ENCODE data around the gene WWOX.
"Not testable (repeated sequence)": the region's sequence is repeated elsewhere in the genome, so short reads cannot be mapped to it uniquely, and the experiment has no call there.

Gene WWOX

DNA sequence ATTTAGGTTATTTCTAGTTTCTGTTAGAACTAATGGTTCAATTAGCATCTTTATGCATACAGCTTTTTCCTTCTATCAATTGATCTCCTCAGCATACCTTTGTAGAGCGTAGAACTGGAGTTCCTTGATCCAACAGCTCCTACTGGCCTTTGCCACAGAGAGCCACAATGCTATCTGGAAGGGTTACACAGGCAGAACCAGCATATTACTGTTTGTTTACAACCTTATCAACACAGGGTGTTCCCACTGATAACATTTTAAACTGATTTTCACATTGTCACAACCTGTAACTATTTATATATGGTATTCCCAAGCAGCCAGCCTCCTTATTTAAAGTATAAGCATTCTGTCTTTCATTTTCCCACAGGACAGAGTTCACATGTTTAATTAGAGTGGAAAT, 1118.9 kb downstream of the WWOX start:
- no peak for DNase-seq (ENCODE audit: low spot score)

DNA sequence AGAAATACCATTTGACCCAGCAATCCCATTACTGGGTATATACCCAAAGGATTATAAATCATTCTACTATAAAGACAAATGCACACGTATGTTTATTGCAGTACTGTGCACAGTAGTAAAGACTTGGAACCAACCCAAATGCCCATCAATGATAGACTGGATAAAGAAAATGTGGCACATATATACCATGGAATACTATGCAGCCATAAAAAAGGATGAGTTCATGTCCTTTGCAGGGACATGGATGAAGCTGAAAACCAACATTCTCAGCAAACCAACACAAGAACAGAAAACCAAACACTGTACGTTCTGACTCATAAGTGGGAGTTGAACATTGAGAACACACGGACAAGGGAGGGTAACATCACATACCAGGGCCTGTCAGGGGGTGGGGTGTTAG, 1126.5 kb downstream of the WWOX start:
- DNase-seq (ENCODE audit: low spot score), result not testable (repeated sequence)

DNA sequence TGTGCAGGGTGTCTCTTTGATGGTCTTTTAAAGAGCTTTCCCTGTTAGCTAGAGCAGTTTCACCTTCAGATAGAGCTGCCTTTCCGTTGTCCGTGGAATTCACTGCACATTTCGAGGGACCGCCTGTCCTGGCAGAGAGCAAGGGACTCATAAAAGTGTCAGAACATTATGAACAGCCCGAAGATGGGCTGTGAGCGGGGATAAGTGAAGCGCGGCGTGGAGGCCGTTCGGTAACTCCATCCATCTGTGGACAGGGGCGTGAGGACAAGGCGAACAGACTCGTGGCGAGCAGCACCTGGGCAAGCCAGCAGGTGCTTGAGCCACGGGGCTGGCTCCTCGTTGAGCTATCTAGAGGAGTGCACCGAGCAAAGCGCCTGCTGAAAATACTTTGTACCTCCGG, 1129.9 kb downstream of the WWOX start:
- DNase-seq (ENCODE audit: low spot score), result no peak

DNA sequence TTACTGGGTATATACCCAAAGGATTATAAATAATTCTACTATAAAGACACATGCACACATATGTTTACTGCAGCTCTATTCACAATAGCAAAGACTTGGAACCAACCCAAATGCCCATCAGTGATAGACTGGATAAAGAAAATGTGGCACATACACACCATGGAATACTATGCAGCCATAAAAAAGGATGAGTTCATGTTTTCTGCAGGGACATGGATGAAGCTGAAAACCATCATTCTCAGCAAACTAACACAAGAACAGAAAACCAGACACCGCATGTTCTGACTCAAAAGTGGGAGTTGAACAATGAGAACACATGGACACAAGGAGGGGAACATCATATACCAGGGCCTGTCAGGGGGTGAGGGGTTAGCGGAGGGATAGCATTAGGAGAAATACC, 1146.2 kb downstream of the WWOX start:
- not testable (repeated sequence) for DNase-seq (ENCODE audit: low spot score)

DNA sequence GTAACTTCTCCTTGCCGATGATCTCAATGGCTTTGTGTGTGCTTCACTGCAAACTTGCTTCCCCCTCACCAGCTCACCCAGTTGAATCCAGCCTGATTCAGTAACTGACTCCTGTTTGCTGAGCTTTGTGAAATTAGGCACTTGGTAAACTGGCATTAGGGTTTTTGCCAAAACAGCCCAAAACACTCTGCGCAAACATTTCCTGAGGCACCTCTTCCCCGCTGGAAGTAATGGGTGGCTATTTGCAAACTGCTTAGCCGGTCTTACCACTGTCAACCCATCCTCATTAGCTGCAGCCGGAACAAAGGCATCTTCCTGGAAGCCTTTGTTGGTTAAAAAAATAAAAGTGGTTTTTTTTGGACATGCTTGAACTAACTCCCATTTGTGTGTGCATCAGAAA, 1147.9 kb downstream of the WWOX start:
- DNase-seq (ENCODE audit: low spot score), result no peak

DNA sequence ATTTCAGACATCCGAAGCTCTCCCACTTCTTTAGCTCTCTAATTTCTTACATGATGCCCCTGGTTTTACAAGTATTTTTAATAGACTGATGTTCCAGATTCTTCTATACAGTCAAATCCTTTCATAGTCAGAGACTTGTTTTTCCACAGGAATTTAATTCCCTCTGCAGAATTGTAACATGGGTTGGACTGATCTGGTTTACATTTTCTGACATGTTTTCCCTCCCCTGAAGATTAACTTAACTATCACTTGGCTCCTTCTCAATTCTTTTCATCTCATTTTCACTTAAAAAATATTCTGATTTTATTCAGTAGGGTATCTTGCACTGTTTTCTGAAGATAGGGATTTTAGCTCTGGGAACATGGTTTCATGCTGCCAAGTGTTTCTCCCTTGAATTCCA, 1148.9 kb downstream of the WWOX start:
- DNase-seq (ENCODE audit: low spot score), result no peak

DNA sequence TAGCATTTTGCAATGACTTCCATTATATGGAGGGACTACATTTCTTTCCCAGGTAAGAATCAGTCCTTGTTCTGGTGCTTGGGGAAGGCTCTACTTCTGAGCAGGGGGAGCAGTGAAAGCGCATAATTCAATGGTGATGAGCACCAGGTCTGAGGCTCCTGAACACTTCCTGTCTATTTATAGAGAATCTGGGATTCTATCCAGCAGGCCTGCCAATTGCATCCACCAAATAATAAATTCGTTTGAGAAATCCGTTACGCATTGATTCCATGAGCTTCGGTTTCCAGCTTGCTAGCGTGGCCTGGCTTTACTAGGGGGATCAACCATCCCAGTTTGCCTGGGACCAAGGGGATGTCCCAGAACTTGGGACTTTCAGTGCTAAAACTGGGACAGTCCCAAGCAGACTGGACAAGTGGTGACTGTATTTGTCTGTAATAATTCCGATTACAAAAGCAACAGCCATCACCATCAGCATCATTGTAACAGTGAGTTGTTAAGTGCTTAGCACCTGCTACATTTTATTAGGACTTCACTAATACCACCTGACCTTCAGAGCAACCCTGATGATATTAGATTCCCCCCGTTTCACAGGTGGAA, 1151.1 kb downstream of the WWOX start:
- DNase-seq (ENCODE audit: low spot score), result no peak

DNA sequence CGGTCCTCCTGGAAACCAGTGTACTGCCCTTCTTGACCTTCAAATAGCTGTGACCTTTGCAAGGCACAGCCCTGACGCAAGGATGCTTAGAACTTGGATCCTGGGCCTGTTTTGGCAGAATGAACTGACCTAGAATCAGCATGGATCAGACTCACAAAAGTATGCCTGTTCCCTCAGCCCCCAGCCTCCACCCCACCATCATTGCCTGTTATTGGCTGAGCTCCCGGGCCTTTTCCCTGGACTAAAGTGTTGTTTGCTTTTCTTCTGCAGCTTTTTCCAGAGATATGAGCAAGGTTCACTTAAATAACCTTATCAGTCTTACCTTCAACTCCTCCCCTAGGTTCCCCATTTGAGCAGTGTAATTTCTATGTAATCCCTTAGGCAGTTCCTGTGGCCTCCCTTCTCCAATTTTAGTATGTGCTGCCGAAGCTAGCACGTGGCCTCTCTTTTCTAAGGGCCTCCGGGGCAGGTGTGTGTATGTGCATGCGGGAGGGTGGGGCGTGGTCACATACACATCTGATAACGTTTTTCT, 1153.7 kb downstream of the WWOX start:
- DNase-seq (ENCODE audit: low spot score), result no peak

DNA sequence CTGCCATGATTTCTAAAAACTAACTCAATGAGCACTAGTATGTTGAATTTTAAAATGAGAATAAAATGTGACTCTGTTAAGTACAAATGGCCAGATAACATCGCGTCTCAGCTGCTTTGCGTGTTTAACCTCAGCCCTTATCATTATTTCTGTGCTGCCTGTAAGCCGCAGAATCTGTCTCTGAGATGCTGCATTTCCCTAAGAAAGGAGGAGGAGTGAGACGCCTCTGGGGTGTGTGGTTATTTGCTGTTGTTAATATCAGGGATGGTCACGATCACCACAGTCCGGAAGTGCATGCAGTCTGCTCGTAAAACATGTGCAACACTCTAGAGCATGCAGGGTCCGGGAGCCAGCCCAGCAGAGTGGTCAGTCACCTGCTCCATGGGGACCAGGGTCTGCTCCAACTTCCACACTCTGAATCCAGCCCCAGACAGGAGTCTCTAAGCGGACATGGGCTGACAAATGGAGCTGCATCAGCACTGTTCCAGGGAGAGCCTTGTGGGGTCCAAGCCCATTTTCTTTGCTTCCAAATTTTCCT, 1158.6 kb downstream of the WWOX start:
- DNase-seq (ENCODE audit: low spot score), result no peak

DNA sequence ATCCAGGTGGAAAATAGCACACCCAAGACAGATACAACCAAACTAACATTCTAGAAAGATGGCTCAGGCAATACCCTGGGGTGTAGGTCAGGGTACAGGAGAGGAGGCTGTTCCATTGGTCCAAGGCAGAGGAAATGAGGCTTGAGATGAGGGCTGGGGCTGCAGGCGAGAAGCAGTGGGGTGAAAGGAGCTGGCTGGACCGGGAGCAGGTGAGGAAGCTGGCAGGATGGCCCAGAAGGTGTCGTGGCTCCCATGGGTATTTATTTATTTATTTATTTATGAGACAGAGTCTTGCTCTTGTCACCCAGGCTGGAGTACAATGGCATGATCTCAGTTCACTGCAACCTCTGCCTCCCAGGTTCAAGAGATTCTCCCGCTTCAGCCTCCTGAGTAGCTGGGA, 1161.4 kb downstream of the WWOX start:
- not testable (repeated sequence) for DNase-seq (ENCODE audit: low spot score)

DNA sequence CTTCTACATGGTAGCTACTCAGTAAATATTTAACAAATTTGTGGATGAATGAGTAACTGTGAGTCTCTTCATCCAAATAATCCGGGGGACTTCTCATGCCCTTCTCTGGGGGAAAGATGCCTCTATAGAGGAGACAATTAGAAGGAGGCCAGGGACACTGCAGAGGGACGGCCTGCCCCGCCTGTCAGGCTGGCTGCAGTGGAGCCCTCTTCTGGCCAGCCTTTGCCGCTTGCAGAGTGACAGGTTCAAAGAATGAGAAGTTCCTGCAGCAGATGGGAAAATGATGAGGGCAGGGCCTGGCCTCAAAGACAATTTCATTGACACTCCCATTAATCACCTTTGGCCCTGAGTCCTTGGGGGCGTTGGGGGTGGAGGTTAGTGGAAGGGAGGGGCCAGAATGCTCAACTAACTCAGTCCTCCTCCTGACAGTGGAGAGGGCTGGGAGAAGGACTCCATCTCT, 1162.1 kb downstream of the WWOX start:
- DNase-seq (ENCODE audit: low spot score), result peak; percentile 62

DNA sequence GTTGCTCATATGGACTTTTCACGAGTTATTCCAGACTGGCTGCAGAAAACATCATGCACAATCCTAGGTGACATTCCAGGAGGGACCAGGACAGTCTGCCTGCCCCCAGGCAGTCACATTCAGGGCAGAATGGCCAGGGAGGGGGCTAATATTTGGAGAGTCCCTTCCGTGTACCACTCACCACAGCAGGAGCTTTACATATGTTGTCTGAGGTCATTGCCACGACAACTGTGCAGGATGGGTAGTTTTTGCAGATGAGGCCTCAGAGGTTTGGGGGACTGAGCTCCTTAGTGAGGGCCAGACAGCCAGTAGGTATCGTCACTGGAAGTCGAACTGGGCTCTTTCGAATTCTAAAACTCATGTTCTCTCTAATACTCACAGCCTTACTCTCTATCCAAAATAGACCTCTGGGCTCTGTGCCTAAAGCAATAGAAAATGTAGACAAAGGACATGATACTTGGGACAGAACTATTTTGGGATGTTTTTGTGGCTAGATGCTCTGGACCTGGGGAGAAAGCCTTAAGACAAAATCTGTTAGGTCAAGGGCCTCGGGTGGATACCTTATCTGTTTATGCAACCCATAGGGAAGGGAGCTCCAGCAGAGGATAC, 1162.6 kb downstream of the WWOX start:
- DNase-seq (ENCODE audit: low spot score), result no peak
